Astrocyte (in vitro differentiated cells and primary cell): ENCODE data around the gene EMD. TPM values are rescaled to one million over a fixed set of nuclear protein-coding genes. Genes with fewer than 3 reads are reported as not detected.

Experiments used
- DNase-seq: peaks from one replicate; pipeline ENCODE4 v3.0.0-alpha.2; 2010; ENCODE audit warnings: low read depth
- FAIRE-seq: peaks from 2 replicates; lab custom pipeline; 2011; peaks lifted over from hg19 to GRCh38; lab: Jason Lieb, UNC
- H2AFZ ChIP-seq: 2 replicates; pipeline ENCODE4 v1.6.0; 2012; ENCODE audit warnings: low read depth, low read length, inconsistent platforms
- H3K27ac ChIP-seq: 2 replicates; pipeline ENCODE4 v1.5.1; 2011; ENCODE audit warnings: low read depth, low read length, inconsistent platforms
- H3K27me3 ChIP-seq: 2 replicates; pipeline ENCODE4 v1.6.0; 2011; ENCODE audit warnings: low read length, inconsistent platforms; ENCODE audit not compliant: insufficient read depth
- H3K36me3 ChIP-seq: 2 replicates; pipeline ENCODE4 v1.5.1; 2011; ENCODE audit warnings: low read length, inconsistent platforms; ENCODE audit not compliant: insufficient read depth
- H3K4me1 ChIP-seq: 2 replicates; pipeline ENCODE4 v1.5.1; 2011; ENCODE audit warnings: low read length, inconsistent platforms; ENCODE audit not compliant: insufficient read depth
- H3K4me2 ChIP-seq: 2 replicates; pipeline ENCODE4 v1.6.0; 2012; ENCODE audit warnings: low read length, inconsistent platforms
- H3K4me3 ChIP-seq: 2 replicates; pipeline ENCODE4 v1.5.1; 2011; ENCODE audit warnings: low read depth, mild to moderate bottlenecking, low read length, inconsistent platforms; ENCODE audit not compliant: insufficient read depth
- H3K79me2 ChIP-seq: 2 replicates; pipeline ENCODE4 v1.6.0; 2012; ENCODE audit warnings: mild to moderate bottlenecking, low read length, inconsistent platforms; ENCODE audit not compliant: insufficient read depth
- H3K9ac ChIP-seq: 2 replicates; pipeline ENCODE4 v1.6.0; 2012; ENCODE audit warnings: mild to moderate bottlenecking, low read length, inconsistent platforms
- H3K9me3 ChIP-seq: 2 replicates; pipeline ENCODE4 v1.5.1; 2012; ENCODE audit warnings: low read depth, mild to moderate bottlenecking, low read length, inconsistent platforms; ENCODE audit not compliant: insufficient read depth
- H4K20me1 ChIP-seq: 2 replicates; pipeline ENCODE4 v1.6.0; 2012; ENCODE audit warnings: low read length, inconsistent platforms; ENCODE audit not compliant: insufficient read depth
- H3K27ac Mint-ChIP-seq: one replicate; pipeline ENCODE4 v1.8.0; 2021; ENCODE audit warnings: mild to moderate bottlenecking, mixed read lengths; ENCODE audit not compliant: unreplicated experiment
- H3K27me3 Mint-ChIP-seq: one replicate; pipeline ENCODE4 v1.8.0; 2021; ENCODE audit warnings: low read depth, mixed read lengths; ENCODE audit not compliant: unreplicated experiment
- H3K36me3 Mint-ChIP-seq: one replicate; pipeline ENCODE4 v1.8.0; 2021; ENCODE audit warnings: low read depth, mixed read lengths; ENCODE audit not compliant: unreplicated experiment
- H3K4me1 Mint-ChIP-seq: one replicate; pipeline ENCODE4 v1.8.0; 2021; ENCODE audit warnings: low read depth, mixed read lengths; ENCODE audit not compliant: unreplicated experiment
- H3K4me3 Mint-ChIP-seq: one replicate; pipeline ENCODE4 v1.8.0; 2021; ENCODE audit warnings: mild to moderate bottlenecking, moderate library complexity, mixed read lengths; ENCODE audit not compliant: unreplicated experiment
- H3K9me3 Mint-ChIP-seq: one replicate; pipeline ENCODE4 v1.8.0; 2021; ENCODE audit warnings: mild to moderate bottlenecking, mixed read lengths; ENCODE audit not compliant: unreplicated experiment
- CTCF ChIP-seq: IDR thresholded peaks from 2 replicates; pipeline ENCODE4 v1.5.1; 2011; ENCODE audit warnings: low read depth, mild to moderate bottlenecking, inconsistent platforms, low read length, moderate library complexity; ENCODE audit not compliant: insufficient read depth
- EZH2 ChIP-seq: IDR thresholded peaks from 2 replicates; pipeline ENCODE4 v1.6.1; 2012; ENCODE audit warnings: mild to moderate bottlenecking, low read length, inconsistent platforms; ENCODE audit not compliant: insufficient read depth
- total RNA-seq: library from RNA; stranded (reverse); gene quantifications from 2 replicates; pipeline ENCODE4 v1.2.1, GENCODE V29; 2021

Gene EMD
- total RNA-seq, 1 donor from 2014 or later, result 75.6 TPM

- H3K27me3 Mint-ChIP-seq, result no peaks in the 10 kb centered on the region
- Histone ChIP-seq H3K9me3 (no peaks in the 10 kb centered on the region), H3K9ac (no peak overlapping the region), H3K27me3 (no peaks in the 10 kb centered on the region), H3K79me2 (peaks cover 23% of the 10 kb centered on the region), H3K4me2 (no peak overlapping the region), H4K20me1 (peaks cover 36% of the 10 kb centered on the region), H3K4me1 (peaks cover 10% of the 10 kb centered on the region), H3K36me3 (peaks cover 14% of the 10 kb centered on the region), H3K4me3 (no peak overlapping the region), H3K27ac (no peak overlapping the region), H2AFZ (no peak overlapping the region)
- DNase-seq, result no peak
- H3K4me3 Mint-ChIP-seq, result no peak overlapping the region
- no peak overlapping the region for H3K27ac Mint-ChIP-seq
- no peaks in the 10 kb centered on the region for H3K9me3 Mint-ChIP-seq
- peaks cover 7% of the 10 kb centered on the region for H3K4me1 Mint-ChIP-seq
- peaks cover 8% of the 10 kb centered on the region for H3K36me3 Mint-ChIP-seq
- no peak for TF ChIP-seq EZH2
- no peak for TF ChIP-seq CTCF
- FAIRE-seq, result no peak
These were observed 24.8 kb downstream of the EMD start for GRCh38 chrX:154403858-154404257.

GRCh38 chrX:154404625-154405192, 25.6 kb downstream of the EMD start:
- Histone ChIP-seq H3K27ac (no peak overlapping the region), H4K20me1 (peaks cover 27% of the 10 kb centered on the region), H3K79me2 (peaks cover 20% of the 10 kb centered on the region), H3K27me3 (no peaks in the 10 kb centered on the region), H3K4me2 (no peak overlapping the region), H3K36me3 (peaks cover 5% of the 10 kb centered on the region), H2AFZ (no peak overlapping the region), H3K4me1 (peaks cover 14% of the 10 kb centered on the region), H3K9ac (no peak overlapping the region), H3K4me3 (no peak overlapping the region), H3K9me3 (no peaks in the 10 kb centered on the region)
- no peak for FAIRE-seq
- Mint-ChIP-seq H3K4me1 (peaks cover 9% of the 10 kb centered on the region), H3K27me3 (no peaks in the 10 kb centered on the region), H3K4me3 (peak overlapping the region; percentile 27), H3K9me3 (no peaks in the 10 kb centered on the region), H3K36me3 (peaks cover 2% of the 10 kb centered on the region), H3K27ac (no peak overlapping the region)
- no peak for TF ChIP-seq EZH2
- no peak for TF ChIP-seq CTCF
- DNase-seq, result no peak

GRCh38 chrX:154408659-154409221, 29.6 kb downstream of the EMD start:
- Mint-ChIP-seq H3K27ac (peak overlapping the region; percentile 77), H3K4me1 (peaks cover 2% of the 10 kb centered on the region), H3K27me3 (no peaks in the 10 kb centered on the region), H3K4me3 (peak overlapping the region; percentile 84), H3K36me3 (no peaks in the 10 kb centered on the region), H3K9me3 (no peaks in the 10 kb centered on the region)
- H3K79me2 ChIP-seq, result peaks cover 15% of the 10 kb centered on the region
- peak overlapping the region; percentile 88 for H3K9ac ChIP-seq
- no peak for DNase-seq
- H3K36me3 ChIP-seq, result no peaks in the 10 kb centered on the region
- TF ChIP-seq CTCF (no peak), EZH2 (no peak)
- no peaks in the 10 kb centered on the region for H3K27me3 ChIP-seq
- H3K4me3 ChIP-seq, result peak overlapping the region; percentile 69
- H4K20me1 ChIP-seq, result no peaks in the 10 kb centered on the region
- H3K9me3 ChIP-seq, result no peaks in the 10 kb centered on the region
- peaks cover 17% of the 10 kb centered on the region for H3K4me1 ChIP-seq
- H3K4me2 ChIP-seq, result peak overlapping the region; percentile 97
- peak; percentile 64 for FAIRE-seq
- peak overlapping the region; percentile 84 for H3K27ac ChIP-seq
- H2AFZ ChIP-seq, result peak overlapping the region; percentile 66
